ENCODE results near the gene DGKB.

DGKB gene

DNA sequence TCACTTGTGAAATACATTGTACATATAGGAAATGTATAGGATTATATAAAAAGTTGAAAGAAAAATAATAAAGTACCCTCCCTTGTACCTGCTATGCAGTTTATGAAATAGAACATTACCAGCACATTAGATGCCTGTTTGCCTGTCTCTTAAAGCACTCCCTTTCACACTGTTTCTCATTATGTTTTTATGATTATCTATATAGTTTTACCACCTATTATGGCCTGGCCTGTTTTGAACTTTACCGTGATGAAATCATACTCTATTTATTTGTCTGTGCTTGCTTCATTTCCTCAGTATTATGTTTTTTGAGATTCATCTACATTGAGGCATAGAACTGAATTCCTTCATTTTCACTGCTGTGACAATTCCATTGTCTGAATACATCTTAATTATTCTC lies 41.1 kb downstream of the DGKB start:
- FAIRE-seq (no peak), DNase-seq (ENCODE audit: low spot score) (no peak)

DNA sequence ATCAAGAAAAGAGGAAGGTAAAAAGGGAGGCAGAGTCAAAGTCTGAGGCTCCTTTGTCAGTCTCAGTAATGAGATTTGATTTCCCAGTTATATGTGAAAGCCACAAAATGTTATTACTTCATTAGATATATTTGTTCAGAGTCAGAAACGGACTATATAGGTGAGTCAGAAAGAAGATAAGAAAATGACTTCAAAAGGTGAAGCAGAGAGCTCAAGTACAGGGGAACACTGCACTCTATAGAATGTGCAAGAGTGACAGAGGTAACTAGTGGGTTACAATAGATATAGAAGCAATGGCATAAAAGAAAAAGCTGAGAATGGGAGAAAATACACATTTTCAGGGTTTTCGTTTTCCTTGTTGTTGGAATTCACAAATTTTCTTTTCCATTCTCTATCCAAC lies 43.3 kb downstream of the DGKB start:
- DNase-seq (ENCODE audit: low spot score): no peak
- FAIRE-seq: no peak

DNA sequence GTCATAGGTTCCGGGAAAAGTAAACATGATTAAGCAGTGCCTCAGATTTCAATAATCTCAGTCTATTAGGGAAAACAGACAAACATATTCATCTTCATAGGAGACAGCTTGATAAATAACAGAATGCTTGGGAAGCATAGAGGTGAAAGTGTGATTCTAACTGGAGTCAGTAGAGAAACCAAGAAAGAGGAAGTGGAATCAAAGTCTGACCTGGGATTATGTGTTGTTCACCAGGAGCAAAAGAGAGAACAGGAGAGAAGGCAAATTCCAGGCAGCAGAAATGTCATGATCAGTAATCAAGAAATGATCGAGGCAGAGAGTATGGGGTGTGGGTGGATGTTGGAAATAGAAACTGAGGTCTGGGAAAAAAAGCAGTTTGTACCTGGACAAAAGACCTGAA lies 43.7 kb downstream of the DGKB start:
- FAIRE-seq (no peak), DNase-seq (ENCODE audit: low spot score) (no peak)

- FAIRE-seq (no peak), DNase-seq (ENCODE audit: low spot score) (no peak)
These were observed 44.1 kb downstream of the DGKB start for GRCh38 chr7:14858410-14858809.

DNA sequence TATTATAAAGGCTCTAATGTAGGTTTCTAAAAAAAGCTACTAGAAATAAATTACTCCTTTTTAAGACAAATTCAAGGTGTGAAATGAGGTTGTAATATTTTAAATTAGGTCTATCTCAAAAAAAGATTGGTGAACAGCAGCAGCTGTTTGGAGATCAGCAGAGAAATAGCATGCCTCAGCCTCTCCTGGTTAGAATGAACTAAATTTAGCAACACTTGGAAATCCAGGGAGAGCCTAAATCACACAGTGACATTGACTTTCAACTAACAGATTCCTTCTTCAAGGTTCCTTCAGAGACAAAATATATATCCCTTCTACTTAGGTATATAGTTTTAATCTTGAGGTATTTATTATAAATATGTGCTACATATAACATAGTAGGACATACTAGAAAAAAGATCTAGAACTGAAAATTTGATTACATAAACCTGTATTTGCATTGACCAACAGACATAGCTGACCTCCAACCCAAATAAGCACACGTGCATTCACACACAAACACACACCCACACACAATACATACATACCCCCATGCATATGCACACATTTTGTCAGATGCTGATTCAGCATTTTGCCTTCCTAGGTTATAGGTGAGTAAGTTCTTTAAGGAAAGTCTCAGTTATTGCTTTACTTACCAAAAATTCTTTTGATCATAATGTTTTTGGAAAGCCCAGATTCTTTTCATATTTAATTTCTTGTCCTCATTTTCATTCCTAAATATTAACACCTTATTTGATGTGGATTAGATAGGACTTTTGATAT lies 47.3 kb downstream of the DGKB start:
- DNase-seq (ENCODE audit: low spot score): no peak
- FAIRE-seq: no peak

- FAIRE-seq (no peak), DNase-seq (ENCODE audit: low spot score) (no peak)
These were observed 48.1 kb downstream of the DGKB start for GRCh38 chr7:14854471-14854870.

DNA sequence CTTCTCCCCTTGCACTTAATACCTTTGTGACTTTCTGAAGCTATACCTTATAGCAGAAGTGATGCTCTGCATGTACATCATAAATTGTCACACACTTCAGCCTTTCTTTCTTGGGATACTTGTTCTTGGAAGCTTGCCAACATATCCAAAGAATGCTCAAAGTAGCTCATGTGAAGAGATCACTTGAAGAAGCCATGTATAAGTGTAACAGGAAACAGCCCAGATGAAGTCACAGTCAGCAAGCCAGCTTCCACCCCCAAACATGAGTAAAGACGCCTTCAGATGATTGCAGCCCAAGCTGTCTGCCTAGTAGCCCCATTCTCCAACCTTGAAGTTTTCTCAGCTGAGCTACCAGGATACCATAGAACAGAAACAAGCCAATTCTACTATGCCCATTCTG lies 50.9 kb downstream of the DGKB start:
- FAIRE-seq: no peak

DNA sequence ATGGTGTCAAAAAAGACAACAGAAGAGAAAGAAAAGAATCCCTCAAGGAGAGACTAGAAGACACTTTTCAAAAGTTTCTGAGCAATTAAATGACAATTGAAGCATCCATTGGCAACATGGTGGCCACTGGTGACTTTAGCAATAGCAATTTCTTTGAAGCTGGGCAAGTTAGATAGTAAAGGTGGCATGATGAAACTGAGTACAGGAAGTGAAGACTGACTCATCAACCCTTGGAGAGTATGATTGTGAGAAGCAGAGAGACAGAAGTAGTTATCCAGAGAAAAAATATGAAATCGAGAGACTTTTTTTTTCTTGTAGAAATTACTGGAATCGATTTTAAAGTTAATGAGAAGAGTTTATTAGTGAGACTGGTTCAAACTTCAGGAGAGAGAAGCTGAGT lies 52.5 kb downstream of the DGKB start:
- DNase-seq (ENCODE audit: low spot score): peak; percentile 24

More for the DNA sequence above, 50.9 kb downstream of the DGKB start:
- DNase-seq (ENCODE audit: low spot score): no peak

DNA sequence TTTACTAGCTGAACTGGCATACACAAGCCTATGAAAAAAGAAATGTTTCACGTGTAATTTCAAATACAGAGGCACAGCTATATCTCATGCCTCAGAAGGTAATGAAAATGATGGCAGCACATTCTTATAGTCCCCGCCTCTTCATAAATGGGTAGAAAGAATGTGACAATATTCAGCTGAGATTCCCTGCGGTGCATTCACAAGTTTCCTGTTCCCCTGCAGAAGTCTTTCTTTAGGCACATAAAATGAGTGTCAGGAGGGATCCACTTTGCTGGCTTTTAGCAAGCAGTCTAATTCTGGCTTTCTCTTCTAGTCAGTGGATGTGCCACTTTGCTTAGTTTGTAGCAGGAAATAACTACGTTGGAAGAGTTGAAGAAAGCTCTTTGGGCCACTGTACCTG lies 56.1 kb downstream of the DGKB start:
- DNase-seq (ENCODE audit: low spot score): no peak
- no peak for FAIRE-seq

More for the DNA sequence above, 52.5 kb downstream of the DGKB start:
- FAIRE-seq: no peak

GRCh38 chr7:14843755-14844154 lies 58.8 kb downstream of the DGKB start:
- no peak for FAIRE-seq

DNA sequence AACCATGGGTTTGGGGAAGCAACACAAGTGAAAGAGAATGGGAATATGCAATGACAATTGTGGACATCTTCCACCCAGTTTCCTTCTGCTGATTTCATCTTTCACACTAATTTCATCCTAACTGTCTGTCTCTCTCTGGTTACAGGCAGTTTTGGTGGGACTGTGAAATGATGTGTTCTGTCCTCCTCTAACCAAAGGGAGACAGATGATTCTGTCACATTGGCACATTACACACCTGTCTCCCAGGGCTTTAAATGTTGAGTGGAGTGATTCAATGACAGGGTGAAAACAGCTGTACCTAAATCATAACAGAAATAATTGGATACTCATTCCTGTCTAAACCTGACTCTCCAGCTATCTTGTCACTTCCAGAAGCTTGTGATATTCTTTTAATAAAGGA lies 60.0 kb downstream of the DGKB start:
- DNase-seq (ENCODE audit: low spot score) (no peak), FAIRE-seq (no peak)

More at GRCh38 chr7:14843755-14844154, 58.8 kb downstream of the DGKB start:
- DNase-seq (ENCODE audit: low spot score): no peak

DNA sequence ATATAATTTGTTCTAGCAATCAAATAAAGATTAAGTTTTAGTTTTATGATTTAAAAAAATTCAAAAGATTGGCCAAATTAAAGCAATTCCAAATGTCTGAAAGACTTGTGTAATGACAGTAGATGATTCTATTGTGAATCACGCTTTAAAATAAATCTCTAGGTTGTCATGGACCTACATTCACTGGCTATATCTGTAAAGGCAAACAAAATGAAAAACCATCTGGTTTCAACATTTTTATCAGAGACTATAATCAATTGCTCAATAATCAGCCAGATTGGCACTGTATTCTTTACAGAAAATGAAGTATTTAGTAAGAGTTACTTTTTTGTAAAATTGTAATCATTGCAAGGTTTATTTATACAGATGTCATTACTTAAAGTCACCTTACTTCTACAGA lies 60.7 kb downstream of the DGKB start:
- DNase-seq (ENCODE audit: low spot score): no peak
- no peak for FAIRE-seq

DNA sequence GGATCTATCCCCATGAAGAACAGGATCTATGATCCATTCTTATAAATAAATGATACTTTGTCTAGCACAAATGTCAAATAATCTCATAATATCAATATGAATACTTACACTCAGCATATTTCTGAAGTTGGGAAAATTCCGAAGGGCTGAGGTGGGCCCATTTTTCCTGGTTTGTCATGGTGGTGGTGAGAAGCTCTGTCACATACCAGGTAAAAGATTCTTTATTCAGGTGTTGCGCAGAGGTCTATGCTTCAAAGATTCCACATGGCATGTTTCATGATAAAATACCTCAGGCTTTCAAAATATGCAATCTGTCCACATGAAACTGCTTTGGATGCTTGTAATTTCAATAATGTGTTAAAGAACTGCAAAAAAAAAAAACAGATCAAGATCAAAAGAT lies 61.5 kb downstream of the DGKB start:
- no peak for DNase-seq (ENCODE audit: low spot score)
- no peak for FAIRE-seq

DNA sequence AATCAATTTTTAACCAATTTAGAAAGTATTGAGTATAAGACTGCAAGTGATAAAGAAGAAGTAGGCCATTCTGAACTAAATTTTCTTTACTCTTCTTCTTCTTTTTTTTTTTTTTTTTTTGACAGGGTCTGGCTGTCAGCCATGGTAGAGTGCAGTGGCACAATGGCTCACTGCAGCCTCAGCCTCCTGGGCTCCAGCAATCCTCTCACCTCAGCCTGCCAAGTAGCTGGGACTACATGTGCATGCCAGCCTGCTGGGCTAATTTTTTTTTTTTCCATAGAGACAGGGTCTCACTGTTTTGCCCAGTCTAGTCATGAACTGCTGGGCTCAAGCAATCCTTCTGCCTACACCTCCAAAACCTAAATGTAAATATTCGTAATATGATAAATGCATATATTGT lies 63.2 kb downstream of the DGKB start:
- FAIRE-seq (no peak), DNase-seq (ENCODE audit: low spot score) (no peak)

- FAIRE-seq (no peak), DNase-seq (ENCODE audit: low spot score) (no peak)
These were observed 65.3 kb downstream of the DGKB start for GRCh38 chr7:14837216-14837615.

DNA sequence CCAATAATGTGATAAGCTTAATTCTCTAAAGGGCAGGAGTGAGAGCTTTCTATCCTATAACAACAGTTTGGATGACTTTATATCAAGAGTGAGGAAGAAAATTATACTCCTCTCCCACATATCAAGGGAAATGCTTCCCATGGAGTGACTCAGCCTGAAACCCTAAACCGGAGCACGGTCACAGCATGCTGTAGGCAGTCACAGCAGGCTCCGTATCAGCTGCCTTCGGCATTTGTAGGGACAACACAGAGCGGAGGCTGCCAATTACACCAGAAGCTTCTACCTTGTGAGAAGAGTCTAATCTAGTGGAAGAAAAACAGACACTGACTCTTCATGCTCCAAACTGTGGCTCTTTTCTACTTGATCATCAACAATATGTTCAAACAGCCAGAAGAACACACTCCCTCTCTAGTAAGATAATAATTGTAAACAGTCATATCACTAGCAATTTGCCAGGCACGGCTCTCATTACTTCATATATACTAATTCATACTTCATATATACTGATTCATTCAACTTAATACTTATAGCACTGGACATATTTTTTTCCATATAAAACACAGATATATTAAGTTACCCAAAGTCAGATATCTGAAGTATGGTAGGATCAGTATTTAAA lies 65.9 kb downstream of the DGKB start:
- DNase-seq (ENCODE audit: low spot score): peak; percentile 69

GRCh38 chr7:14836006-14836405 lies 66.5 kb downstream of the DGKB start:
- FAIRE-seq: no peak
- no peak for DNase-seq (ENCODE audit: low spot score)

More for the DNA sequence above, 65.9 kb downstream of the DGKB start:
- FAIRE-seq: no peak

- FAIRE-seq: no peak
- no peak for DNase-seq (ENCODE audit: low spot score)
These were observed 67.2 kb downstream of the DGKB start for GRCh38 chr7:14835384-14835783.

GRCh38 chr7:14834883-14835282 lies 67.7 kb downstream of the DGKB start:
- DNase-seq (ENCODE audit: low spot score) (no peak), FAIRE-seq (no peak)

- FAIRE-seq: peak; percentile 30
- DNase-seq (ENCODE audit: low spot score): peak; percentile 27
These were observed 68.1 kb downstream of the DGKB start for GRCh38 chr7:14834456-14834855.

- DNase-seq (ENCODE audit: low spot score) (no peak), FAIRE-seq (no peak)
These were observed 68.8 kb downstream of the DGKB start for GRCh38 chr7:14833707-14834106.

- DNase-seq (ENCODE audit: low spot score): no peak
- FAIRE-seq: no peak
These were observed 74.5 kb downstream of the DGKB start for GRCh38 chr7:14828053-14828452.

- DNase-seq (ENCODE audit: low spot score) (no peak), FAIRE-seq (no peak)
These were observed 76.1 kb downstream of the DGKB start for GRCh38 chr7:14826426-14826825.

Measured in urothelium cell line (cell line).